Esophagus squamous epithelium (tissue), 4 donors: ENCODE results near the gene CROCC2.

Source experiments
- CTCF ChIP-seq, 6 experiments: fragments of 450-650 bp in 4 of 6; fragments of 200-600 bp in 2 of 6; sonication (generic) in 2 of 6; IDR thresholded peaks; one replicate each; pipeline ENCODE4 v1.5.1; 2016 to 2019; ENCODE audit warnings: antibody characterized with exemption in 6 of 6, mild to moderate bottlenecking in 4 of 6, moderate library complexity in 4 of 6
- POLR2A ChIP-seq, 4 donors: fragments of 450-650 bp; IDR thresholded peaks; one replicate each; pipeline ENCODE4 v1.6.1; 2017; ENCODE audit warnings: antibody characterized with exemption in 4 of 4, mild to moderate bottlenecking in 4 of 4, moderate library complexity in 3 of 4

DNA sequence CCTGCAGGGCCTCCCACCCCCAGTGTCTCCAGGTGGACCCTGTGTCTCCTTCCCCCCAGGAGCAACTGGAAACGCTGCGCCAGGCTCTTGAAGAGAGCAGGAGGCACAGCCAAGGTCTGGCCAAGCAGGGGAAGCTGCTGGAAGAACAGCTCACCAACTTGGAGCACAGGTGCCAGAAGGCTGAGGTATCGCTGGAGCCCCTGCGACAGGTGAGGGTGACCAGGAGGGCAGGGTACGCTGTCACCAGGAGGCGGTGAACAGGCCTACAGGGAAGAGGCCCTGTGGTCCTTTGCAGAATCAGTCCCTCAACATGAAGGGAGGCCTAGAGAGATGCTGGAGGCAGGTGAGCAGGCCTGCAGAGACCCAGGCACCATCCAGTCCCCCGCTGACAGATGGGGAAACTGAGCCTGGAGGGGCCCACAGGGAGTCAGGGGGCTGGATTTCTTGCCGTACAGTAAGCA is 76.7 kb downstream of the CROCC2 start:
- TF ChIP-seq CTCF (IDR thresholded peaks at IDR 0.05) (no peak), POLR2A (IDR thresholded peaks at IDR 0.05) (no peak)
